ENCODE measurements around the gene EFNA5. TPM values are rescaled to one million over a fixed set of nuclear protein-coding genes. Genes with fewer than 3 reads are reported as not detected.

Gene EFNA5
- total and polyA plus RNA-seq, 2 donors from 2014 or later: 5.9 to 54.4 TPM

- H3K27me3 ChIP-seq (ENCODE audit: control insufficient read depth, insufficient read depth, low read length): no peaks in the 10 kb centered on the region
- H3K4me1 ChIP-seq (ENCODE audit: control insufficient read depth in 2 of 3, insufficient read depth in 2 of 3, low read depth in 1 of 3, low read length in 3 of 3): no peaks in the 10 kb centered on the region
- H3K36me3 ChIP-seq (ENCODE audit: control insufficient read depth in 2 of 3, insufficient read depth in 3 of 3, low read length in 3 of 3): no peaks in the 10 kb centered on the region
- no peak for TF ChIP-seq CTCF (IDR thresholded peaks at IDR 0.05; ENCODE audit: borderline replicate concordance, extremely low read depth, insufficient read depth)
- H3K9me3 ChIP-seq (ENCODE audit: control insufficient read depth in 2 of 3, insufficient read depth in 1 of 3, low read length in 3 of 3): no peaks in the 10 kb centered on the region
- intact Hi-C loops (cut with DNase I): no loop called here
- no peak overlapping the region for H3K9ac ChIP-seq (ENCODE audit: low read length in 3 of 3)
- H3K4me3 ChIP-seq (ENCODE audit: low read length in 3 of 3): no peak overlapping the region
- FAIRE-seq (no peak), DNase-seq (no peak)
- H3K27ac ChIP-seq (ENCODE audit: low read depth in 2 of 2, low read length in 2 of 2): no peak overlapping the region
Observed at GRCh38 chr5:107548477-107548876, 122.3 kb downstream of the EFNA5 start.

DNA sequence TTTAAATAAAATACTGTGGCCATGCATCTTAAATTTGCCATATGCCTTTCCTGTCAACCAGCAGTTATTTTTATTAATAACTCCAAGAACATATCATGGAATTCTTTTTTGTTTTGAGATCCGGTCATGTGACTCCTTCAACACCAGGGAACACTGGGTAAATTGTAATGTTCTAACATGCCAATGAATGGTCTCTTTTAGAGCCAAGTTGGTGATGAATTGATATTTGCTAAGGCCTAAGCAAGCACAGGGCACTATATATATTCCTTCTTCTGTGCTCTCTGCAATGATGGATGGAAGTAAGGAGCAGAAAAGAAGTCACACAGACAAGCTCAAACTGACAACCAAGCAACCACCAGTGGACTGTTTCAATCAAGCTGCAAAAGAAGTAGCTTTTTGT lies 124.0 kb downstream of the EFNA5 start:
- H3K27me3 ChIP-seq (ENCODE audit: control insufficient read depth, insufficient read depth, low read length): no peaks in the 10 kb centered on the region
- no peak overlapping the region for H3K4me3 ChIP-seq (ENCODE audit: low read length in 3 of 3)
- no peak for TF ChIP-seq CTCF (IDR thresholded peaks at IDR 0.05; ENCODE audit: borderline replicate concordance, extremely low read depth, insufficient read depth)
- FAIRE-seq (no peak), DNase-seq (no peak)
- H3K9ac ChIP-seq (ENCODE audit: low read length in 3 of 3): no peak overlapping the region
- H3K27ac ChIP-seq (ENCODE audit: low read depth in 2 of 2, low read length in 2 of 2): no peak overlapping the region
- H3K9me3 ChIP-seq (ENCODE audit: control insufficient read depth in 2 of 3, insufficient read depth in 1 of 3, low read length in 3 of 3): no peaks in the 10 kb centered on the region
- H3K36me3 ChIP-seq (ENCODE audit: control insufficient read depth in 2 of 3, insufficient read depth in 3 of 3, low read length in 3 of 3): no peaks in the 10 kb centered on the region
- H3K4me1 ChIP-seq (ENCODE audit: control insufficient read depth in 2 of 3, insufficient read depth in 2 of 3, low read depth in 1 of 3, low read length in 3 of 3): no peaks in the 10 kb centered on the region
- intact Hi-C loops (cut with DNase I): no loop called here

- Histone ChIP-seq H3K27ac (ENCODE audit: low read depth in 2 of 2, low read length in 2 of 2) (no peak overlapping the region), H3K4me3 (ENCODE audit: low read length in 3 of 3) (no peak overlapping the region), H3K4me1 (ENCODE audit: control insufficient read depth in 2 of 3, insufficient read depth in 2 of 3, low read depth in 1 of 3, low read length in 3 of 3) (peaks cover 0 to 2% (median 0%) of the 10 kb centered on the region in 3 donors), H3K36me3 (ENCODE audit: control insufficient read depth in 2 of 3, insufficient read depth in 3 of 3, low read length in 3 of 3) (no peaks in the 10 kb centered on the region), H3K9ac (ENCODE audit: low read length in 3 of 3) (no peak overlapping the region), H3K9me3 (ENCODE audit: control insufficient read depth in 2 of 3, insufficient read depth in 1 of 3, low read length in 3 of 3) (no peaks in the 10 kb centered on the region), H3K27me3 (ENCODE audit: control insufficient read depth, insufficient read depth, low read length) (no peaks in the 10 kb centered on the region)
- intact Hi-C loops (cut with DNase I): no loop called here
- no peak for DNase-seq
- no peak for FAIRE-seq
- no peak for TF ChIP-seq CTCF (IDR thresholded peaks at IDR 0.05; ENCODE audit: borderline replicate concordance, extremely low read depth, insufficient read depth)
Observed at GRCh38 chr5:107545486-107545885, 125.3 kb downstream of the EFNA5 start.

- H3K4me3 ChIP-seq (ENCODE audit: low read length in 3 of 3): no peak overlapping the region
- no peaks in the 10 kb centered on the region for H3K27me3 ChIP-seq (ENCODE audit: control insufficient read depth, insufficient read depth, low read length)
- FAIRE-seq: no peak
- TF ChIP-seq CTCF (IDR thresholded peaks at IDR 0.05; ENCODE audit: borderline replicate concordance, extremely low read depth, insufficient read depth): no peak
- no peak overlapping the region for H3K27ac ChIP-seq (ENCODE audit: low read depth in 2 of 2, low read length in 2 of 2)
- H3K9ac ChIP-seq (ENCODE audit: low read length in 3 of 3): no peak overlapping the region
- peaks cover 0 to 2% (median 0%) of the 10 kb centered on the region in 3 donors for H3K4me1 ChIP-seq (ENCODE audit: control insufficient read depth in 2 of 3, insufficient read depth in 2 of 3, low read depth in 1 of 3, low read length in 3 of 3)
- no peak for DNase-seq
- H3K36me3 ChIP-seq (ENCODE audit: control insufficient read depth in 2 of 3, insufficient read depth in 3 of 3, low read length in 3 of 3): no peaks in the 10 kb centered on the region
- H3K9me3 ChIP-seq (ENCODE audit: control insufficient read depth in 2 of 3, insufficient read depth in 1 of 3, low read length in 3 of 3): no peaks in the 10 kb centered on the region
- intact Hi-C loops (cut with DNase I): no loop called here
Observed at GRCh38 chr5:107544967-107545366, 125.8 kb downstream of the EFNA5 start.

Measured in kidney (tissue), 14 donors.